NCI-H510A (cell line): ENCODE results near the gene STK11IP.

ENCODE experiments used
- DNase-seq: peaks from one replicate; lab custom pipeline; 2025; lab: John Stamatoyannopoulos, UW

STK11IP gene

GRCh38 chr2:219563271-219563928 is 34.3 kb upstream of the STK11IP start:
- DNase-seq: no peak

- no peak for DNase-seq
These were observed 32.3 kb upstream of the STK11IP start for GRCh38 chr2:219565130-219566080.

GRCh38 chr2:219566640-219567039 is 31.0 kb upstream of the STK11IP start:
- DNase-seq: no peak

GRCh38 chr2:219567131-219567530 is 30.5 kb upstream of the STK11IP start:
- DNase-seq: no peak

- DNase-seq: no peak
These were observed 29.8 kb upstream of the STK11IP start for GRCh38 chr2:219567791-219568361.

GRCh38 chr2:219569041-219569440 is 28.6 kb upstream of the STK11IP start:
- no peak for DNase-seq

- no peak for DNase-seq
These were observed 28.0 kb upstream of the STK11IP start for GRCh38 chr2:219569635-219570034.

GRCh38 chr2:219570194-219570923 is 27.3 kb upstream of the STK11IP start:
- DNase-seq: peak; percentile 32

GRCh38 chr2:219570924-219571310 is 26.7 kb upstream of the STK11IP start:
- DNase-seq: no peak

GRCh38 chr2:219571311-219572236 is 26.1 kb upstream of the STK11IP start, which contains the start of gene OBSL1:
TSS of gene OBSL1 (minus strand) at chr2:219571539. CDS start at chr2:219571232, 307 bp downstream.
- DNase-seq: peak; percentile 87

- no peak for DNase-seq
These were observed 25.2 kb upstream of the STK11IP start, which contains the start of gene INHA for GRCh38 chr2:219572237-219573001. TSS of gene INHA (plus strand) at chr2:219572310. CDS start at chr2:219572375, 65 bp downstream.

GRCh38 chr2:219573166-219573565 is 24.5 kb upstream of the STK11IP start:
- DNase-seq: no peak

- peak; percentile 79 for DNase-seq
These were observed 23.0 kb upstream of the STK11IP start for GRCh38 chr2:219574484-219575311.

- DNase-seq: no peak
These were observed 21.8 kb upstream of the STK11IP start for GRCh38 chr2:219575566-219576504.

- DNase-seq: peak; percentile 83
These were observed 20.9 kb upstream of the STK11IP start for GRCh38 chr2:219576505-219577388.

- DNase-seq: no peak
These were observed 18.6 kb upstream of the STK11IP start for GRCh38 chr2:219578811-219579613.
